ENCODE results near the gene ZFYVE9. TPM values are rescaled to one million over a fixed set of nuclear protein-coding genes. Genes with fewer than 3 reads are reported as not detected.
A peak's percentile ranks its signal among the peaks of the same experiment; 100 is the strongest.

Gene ZFYVE9
- total and polyA plus RNA-seq, 2 of the 13 experiments (the other 11 are each of a cell fraction or from before 2014, with no cell fraction given), result 9.2 to 19.8 TPM

GRCh38 chr1:52305417-52306226 lies 163.7 kb downstream of the ZFYVE9 start (continued):
- no peak for TF ChIP-seq TFDP2 (CRISPR knock-in tag; IDR thresholded peaks at IDR 0.05)
- no peak for TF ChIP-seq ZNF709 (CRISPR knock-in tag; IDR thresholded peaks at IDR 0.05)
- no peak for TF ChIP-seq BCLAF1 (IDR thresholded peaks at IDR 0.05)
- no peak for TF ChIP-seq PRDM15 (CRISPR knock-in tag; IDR thresholded peaks at IDR 0.05)
- TF ChIP-seq MTF1 (CRISPR knock-in tag; IDR thresholded peaks at IDR 0.05), result no peak
- TF ChIP-seq RBM39 (IDR thresholded peaks at IDR 0.05; ENCODE audit: low read depth, low read length, poor library complexity, severe bottlenecking), result no peak
- TF ChIP-seq ZNF616 (CRISPR knock-in tag; IDR thresholded peaks at IDR 0.05; ENCODE audit: low read depth), result no peak
- no peak for TF ChIP-seq CHD2 (IDR thresholded peaks at IDR 0.05; ENCODE audit: low read depth, low read length)
- no peak for TF ChIP-seq ZBTB34 (CRISPR knock-in tag; IDR thresholded peaks at IDR 0.05)
- TF ChIP-seq ZNF577 (CRISPR knock-in tag; IDR thresholded peaks at IDR 0.05; ENCODE audit: borderline replicate concordance, low read depth), result no peak
- peak; percentile 61 for TF ChIP-seq MED1 (CRISPR knock-in tag; IDR thresholded peaks at IDR 0.05)
- TF ChIP-seq PBX3 (CRISPR knock-in tag; IDR thresholded peaks at IDR 0.05; ENCODE audit: borderline replicate concordance), result no peak
- TF ChIP-seq ZMAT5 (CRISPR knock-in tag; IDR thresholded peaks at IDR 0.05; ENCODE audit: borderline replicate concordance, low read depth), result no peak
- no peak for TF ChIP-seq CHCHD3 (CRISPR knock-in tag; IDR thresholded peaks at IDR 0.05)
- TF ChIP-seq BRF2 (CRISPR knock-in tag; IDR thresholded peaks at IDR 0.05), result no peak
- TF ChIP-seq SAP130 (CRISPR knock-in tag; IDR thresholded peaks at IDR 0.05; ENCODE audit: low read depth), result peak; percentile 66

Data from HepG2 (cell line).